PFSK-1 (cell line): Measurements from ENCODE around the gene RAVER2.

Experiments
- FOXP2 ChIP-seq: optimal IDR thresholded peaks from 2 replicates; pipeline ENCODE3; 2011; ENCODE audit warnings: borderline replicate concordance, control low read depth, inconsistent platforms; ENCODE audit not compliant: insufficient read depth; ENCODE audit errors: extremely low read length, extremely low read depth
- POLR2AphosphoS5 ChIP-seq: IDR thresholded peaks from 2 replicates; pipeline ENCODE4 v1.6.1; 2012; ENCODE audit warnings: low read depth, mild to moderate bottlenecking, control low read depth, low read length, moderate library complexity
- SIN3A ChIP-seq: IDR thresholded peaks from 2 replicates; pipeline ENCODE4 v1.6.1; 2012; ENCODE audit warnings: mild to moderate bottlenecking, low read length, moderate library complexity, borderline replicate concordance; ENCODE audit not compliant: insufficient read depth
- TAF1 ChIP-seq: IDR thresholded peaks from 2 replicates; pipeline ENCODE4 v1.6.1; 2012; ENCODE audit warnings: low read length, control low read depth, borderline replicate concordance; ENCODE audit not compliant: insufficient read depth
- TF ChIP-seq, protein P1 (sequence below), 2 experiments: IDR thresholded peaks; 2 replicates each; pipeline versions ENCODE4 v1.6.1 to v1.8.0; 2011 to 2012; ENCODE audit warnings: low read depth in 2 of 2, low read length in 2 of 2, control low read depth in 1 of 2, inconsistent platforms in 1 of 2, mild to moderate bottlenecking in 1 of 2, moderate library complexity in 1 of 2; ENCODE audit not compliant: insufficient read depth in 1 of 2

Gene RAVER2

DNA sequence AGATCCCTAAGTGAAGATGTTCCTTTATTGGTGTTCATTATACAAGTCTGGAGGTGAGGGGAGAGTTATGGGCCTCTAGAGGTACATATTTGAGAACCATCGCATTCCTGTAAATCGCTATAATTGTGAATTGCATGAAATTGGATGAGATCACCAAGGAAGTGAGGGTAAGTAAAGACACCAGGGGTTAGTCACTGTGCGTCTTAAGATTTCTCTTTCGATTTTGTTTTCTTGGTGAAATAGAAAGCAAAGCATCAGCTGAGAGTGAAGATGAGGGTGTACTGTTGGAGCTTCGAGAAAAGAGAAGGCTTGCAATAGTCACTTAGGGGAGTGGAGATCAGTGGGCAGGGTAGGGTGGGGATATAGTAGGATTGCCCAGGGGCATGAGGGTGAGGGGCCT is 82.1 kb downstream of the RAVER2 start:
- TF ChIP-seq FOXP2 = no peak

GRCh38 chr1:64828829-64829228 is 84.0 kb downstream of the RAVER2 start:
- TF ChIP-seq SIN3A (no peak), POLR2AphosphoS5 (no peak), FOXP2 (no peak)
- TF ChIP-seq, protein P1, sequence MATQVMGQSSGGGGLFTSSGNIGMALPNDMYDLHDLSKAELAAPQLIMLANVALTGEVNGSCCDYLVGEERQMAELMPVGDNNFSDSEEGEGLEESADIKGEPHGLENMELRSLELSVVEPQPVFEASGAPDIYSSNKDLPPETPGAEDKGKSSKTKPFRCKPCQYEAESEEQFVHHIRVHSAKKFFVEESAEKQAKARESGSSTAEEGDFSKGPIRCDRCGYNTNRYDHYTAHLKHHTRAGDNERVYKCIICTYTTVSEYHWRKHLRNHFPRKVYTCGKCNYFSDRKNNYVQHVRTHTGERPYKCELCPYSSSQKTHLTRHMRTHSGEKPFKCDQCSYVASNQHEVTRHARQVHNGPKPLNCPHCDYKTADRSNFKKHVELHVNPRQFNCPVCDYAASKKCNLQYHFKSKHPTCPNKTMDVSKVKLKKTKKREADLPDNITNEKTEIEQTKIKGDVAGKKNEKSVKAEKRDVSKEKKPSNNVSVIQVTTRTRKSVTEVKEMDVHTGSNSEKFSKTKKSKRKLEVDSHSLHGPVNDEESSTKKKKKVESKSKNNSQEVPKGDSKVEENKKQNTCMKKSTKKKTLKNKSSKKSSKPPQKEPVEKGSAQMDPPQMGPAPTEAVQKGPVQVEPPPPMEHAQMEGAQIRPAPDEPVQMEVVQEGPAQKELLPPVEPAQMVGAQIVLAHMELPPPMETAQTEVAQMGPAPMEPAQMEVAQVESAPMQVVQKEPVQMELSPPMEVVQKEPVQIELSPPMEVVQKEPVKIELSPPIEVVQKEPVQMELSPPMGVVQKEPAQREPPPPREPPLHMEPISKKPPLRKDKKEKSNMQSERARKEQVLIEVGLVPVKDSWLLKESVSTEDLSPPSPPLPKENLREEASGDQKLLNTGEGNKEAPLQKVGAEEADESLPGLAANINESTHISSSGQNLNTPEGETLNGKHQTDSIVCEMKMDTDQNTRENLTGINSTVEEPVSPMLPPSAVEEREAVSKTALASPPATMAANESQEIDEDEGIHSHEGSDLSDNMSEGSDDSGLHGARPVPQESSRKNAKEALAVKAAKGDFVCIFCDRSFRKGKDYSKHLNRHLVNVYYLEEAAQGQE (IDR thresholded peaks at IDR 0.05; ENCODE audit: insufficient read depth in 1 of 2, low read depth in 2 of 2, low read length in 2 of 2) = no peak

- TF ChIP-seq POLR2AphosphoS5 (no peak), SIN3A (no peak), FOXP2 (no peak), TAF1 (no peak)
- TF ChIP-seq, protein P1 (IDR thresholded peaks at IDR 0.05; ENCODE audit: insufficient read depth in 1 of 2, low read depth in 2 of 2, low read length in 2 of 2) = no peak
Observed at GRCh38 chr1:64829411-64830029, 84.6 kb downstream of the RAVER2 start.

GRCh38 chr1:64830030-64830651 is 85.3 kb downstream of the RAVER2 start:
- TF ChIP-seq SIN3A = no peak
- TF ChIP-seq FOXP2 = no peak
- TF ChIP-seq TAF1 = no peak
- TF ChIP-seq POLR2AphosphoS5 = no peak
- TF ChIP-seq, protein P1 (IDR thresholded peaks at IDR 0.05; ENCODE audit: insufficient read depth in 1 of 2, low read depth in 2 of 2, low read length in 2 of 2) = no peak

DNA sequence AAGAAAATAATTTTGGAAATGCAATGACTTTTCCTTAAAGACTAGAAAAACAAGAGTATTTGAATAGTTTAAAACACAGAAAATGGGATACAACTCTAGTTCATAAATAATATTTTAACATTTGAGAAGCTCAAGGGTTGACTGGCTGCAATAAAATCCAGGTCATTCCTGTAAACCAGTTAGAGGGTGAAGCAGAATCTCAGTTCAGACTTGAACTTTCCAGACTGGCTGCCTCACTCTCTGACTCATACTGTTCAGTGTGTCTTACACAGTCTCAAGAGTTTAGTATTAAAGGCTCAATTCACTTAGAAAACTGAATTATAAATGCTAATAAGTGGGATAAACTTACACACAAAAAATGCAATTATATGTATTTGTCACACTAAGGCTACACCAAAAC is 89.9 kb downstream of the RAVER2 start:
- no peak for TF ChIP-seq FOXP2

GRCh38 chr1:64836802-64837201 is 91.9 kb downstream of the RAVER2 start:
- TF ChIP-seq TAF1 = no peak
- no peak for TF ChIP-seq POLR2AphosphoS5
- TF ChIP-seq, protein P1 (IDR thresholded peaks at IDR 0.05; ENCODE audit: insufficient read depth in 1 of 2, low read depth in 2 of 2, low read length in 2 of 2) = no peak
- no peak for TF ChIP-seq SIN3A
